ENCODE results near the gene SRRD. TPM values are rescaled to one million over a fixed set of nuclear protein-coding genes. Genes with fewer than 3 reads are reported as not detected.

The SRRD gene
- total and polyA plus RNA-seq, 2 experiments from 2014 or later = 29.5 to 31.2 TPM

- no peaks in the 10 kb centered on the region for H4K20me1 ChIP-seq (ENCODE audit: insufficient read depth, poor library complexity, severe bottlenecking)
- H3K36me3 ChIP-seq (replicated peaks; ENCODE audit: insufficient read depth, low read depth) = no peaks in the 10 kb centered on the region
- H3K27me3 ChIP-seq = no peaks in the 10 kb centered on the region
- TF ChIP-seq CTCF (IDR thresholded peaks at IDR 0.05; ENCODE audit: poor library complexity) = no peak
- no peak for TF ChIP-seq EZH2 (IDR thresholded peaks at IDR 0.05; ENCODE audit: borderline replicate concordance)
- TF ChIP-seq EZH2phosphoT487 (IDR thresholded peaks at IDR 0.05; ENCODE audit: low read depth, severe bottlenecking, unreplicated experiment) = no peak
- no peak overlapping the region for H2AFZ ChIP-seq
- peak overlapping the region; percentile 71 for H3K4me2 ChIP-seq
- H3K27ac ChIP-seq = peak overlapping the region; percentile 75
- no peak overlapping the region for H3K4me3 ChIP-seq
- no peak for DNase-seq (ENCODE audit: low spot score)
- peaks cover 20% of the 10 kb centered on the region for H3K4me1 ChIP-seq (ENCODE audit: insufficient read depth)
- H3K9me2 ChIP-seq (replicated peaks; ENCODE audit: insufficient read depth) = no peaks in the 10 kb centered on the region
- peaks cover 47% of the 10 kb centered on the region for H3K79me2 ChIP-seq
- no peaks in the 10 kb centered on the region for H3K9me3 ChIP-seq (ENCODE audit: low read depth)
- 69% methylated on average over 12 of the region's 12 CpGs for WGBS (ENCODE audit: low lambda C conversion rate, missing lambda C conversion rate)
Measured at GRCh38 chr22:26479043-26479791, 4.5 kb upstream of the SRRD start.

GRCh38 chr22:26479792-26480610, 3.7 kb upstream of the SRRD start:
- Histone ChIP-seq H3K4me2 (peak overlapping the region; percentile 71), H3K36me3 (replicated peaks; ENCODE audit: insufficient read depth, low read depth) (no peaks in the 10 kb centered on the region), H3K9me3 (ENCODE audit: low read depth) (no peaks in the 10 kb centered on the region), H3K4me3 (no peak overlapping the region), H3K27me3 (no peaks in the 10 kb centered on the region), H3K9me2 (replicated peaks; ENCODE audit: insufficient read depth) (no peaks in the 10 kb centered on the region), H4K20me1 (ENCODE audit: insufficient read depth, poor library complexity, severe bottlenecking) (no peaks in the 10 kb centered on the region), H3K79me2 (peaks cover 55% of the 10 kb centered on the region), H3K27ac (peak overlapping the region; percentile 75), H2AFZ (no peak overlapping the region), H3K4me1 (ENCODE audit: insufficient read depth) (peaks cover 28% of the 10 kb centered on the region)
- WGBS (ENCODE audit: low lambda C conversion rate, missing lambda C conversion rate) = 63% methylated on average over 12 of the region's 12 CpGs
- DNase-seq (ENCODE audit: low spot score) = no peak
- TF ChIP-seq CTCF (IDR thresholded peaks at IDR 0.05; ENCODE audit: poor library complexity) = no peak
- no peak for TF ChIP-seq EZH2phosphoT487 (IDR thresholded peaks at IDR 0.05; ENCODE audit: low read depth, severe bottlenecking, unreplicated experiment)
- no peak for TF ChIP-seq EZH2 (IDR thresholded peaks at IDR 0.05; ENCODE audit: borderline replicate concordance)

GRCh38 chr22:26480611-26480932, 3.1 kb upstream of the SRRD start:
- Histone ChIP-seq H3K9me3 (ENCODE audit: low read depth) (no peaks in the 10 kb centered on the region), H4K20me1 (ENCODE audit: insufficient read depth, poor library complexity, severe bottlenecking) (no peaks in the 10 kb centered on the region), H3K79me2 (peaks cover 59% of the 10 kb centered on the region), H3K4me2 (peak overlapping the region; percentile 71), H3K9me2 (replicated peaks; ENCODE audit: insufficient read depth) (no peaks in the 10 kb centered on the region), H3K27me3 (no peaks in the 10 kb centered on the region), H3K4me1 (ENCODE audit: insufficient read depth) (peaks cover 29% of the 10 kb centered on the region), H3K4me3 (no peak overlapping the region), H3K27ac (peak overlapping the region; percentile 75), H3K36me3 (replicated peaks; ENCODE audit: insufficient read depth, low read depth) (no peaks in the 10 kb centered on the region), H2AFZ (no peak overlapping the region)
- TF ChIP-seq CTCF (IDR thresholded peaks at IDR 0.05; ENCODE audit: poor library complexity) (no peak), EZH2 (IDR thresholded peaks at IDR 0.05; ENCODE audit: borderline replicate concordance) (no peak), EZH2phosphoT487 (IDR thresholded peaks at IDR 0.05; ENCODE audit: low read depth, severe bottlenecking, unreplicated experiment) (no peak)
- no peak for DNase-seq (ENCODE audit: low spot score)
- 79% methylated on average over 2 of the region's 2 CpGs for WGBS (ENCODE audit: low lambda C conversion rate, missing lambda C conversion rate)
